HK-2 (cell line): ENCODE results near the gene DESI2.
"Not testable (repeated sequence)": the region's sequence is repeated elsewhere in the genome, so short reads cannot be mapped to it uniquely, and the experiment has no call there.

Experiments used
- DNase-seq: peaks from one replicate; pipeline ENCODE4 v3.0.0-alpha.2; 2018; ENCODE audit not compliant: unreplicated experiment

DESI2 gene

DNA sequence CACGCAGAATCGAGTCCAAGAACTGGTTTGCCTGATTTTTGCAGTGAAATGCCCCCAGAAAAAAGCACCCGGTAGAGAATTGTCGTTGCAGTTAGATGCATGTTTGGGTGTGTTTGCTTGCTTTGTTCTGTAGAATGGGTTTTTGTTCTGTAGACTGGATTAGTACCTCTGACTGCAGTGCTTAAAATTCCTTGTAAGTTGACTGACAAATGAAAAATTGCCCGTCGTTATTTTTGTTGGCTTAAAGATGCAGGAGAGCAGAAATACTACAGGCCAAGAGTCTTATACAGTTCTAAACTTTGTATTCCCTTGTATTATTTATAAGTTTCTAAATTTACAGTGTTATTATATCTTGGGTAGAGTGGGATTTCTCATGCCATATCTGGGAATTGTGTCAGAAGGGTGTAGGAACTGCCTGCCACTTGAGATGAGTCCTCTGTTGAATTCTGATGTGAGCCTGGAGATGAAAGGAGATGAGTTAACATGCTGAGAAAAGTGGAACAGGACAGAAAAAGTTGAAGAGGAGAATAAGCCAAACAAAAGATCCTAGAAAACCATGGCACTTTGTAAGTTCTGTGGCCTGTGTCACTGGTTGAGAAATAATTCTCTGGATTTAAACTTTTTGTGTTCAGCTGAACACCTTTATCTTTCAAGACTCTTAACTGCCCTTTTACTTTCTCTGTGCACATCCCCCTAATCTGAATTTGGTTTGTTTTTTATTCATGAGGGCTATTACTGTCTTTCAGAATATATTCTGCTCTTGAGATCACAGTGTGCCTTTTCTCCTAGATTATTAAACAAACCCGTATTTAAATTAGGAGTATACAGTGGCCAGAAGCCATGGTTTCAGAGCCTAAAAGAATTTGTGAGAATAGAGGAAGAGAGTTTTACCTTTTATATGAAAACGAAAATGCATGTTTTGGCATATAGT lies 1.4 kb downstream of the DESI2 start:
- DNase-seq: no peak

DNA sequence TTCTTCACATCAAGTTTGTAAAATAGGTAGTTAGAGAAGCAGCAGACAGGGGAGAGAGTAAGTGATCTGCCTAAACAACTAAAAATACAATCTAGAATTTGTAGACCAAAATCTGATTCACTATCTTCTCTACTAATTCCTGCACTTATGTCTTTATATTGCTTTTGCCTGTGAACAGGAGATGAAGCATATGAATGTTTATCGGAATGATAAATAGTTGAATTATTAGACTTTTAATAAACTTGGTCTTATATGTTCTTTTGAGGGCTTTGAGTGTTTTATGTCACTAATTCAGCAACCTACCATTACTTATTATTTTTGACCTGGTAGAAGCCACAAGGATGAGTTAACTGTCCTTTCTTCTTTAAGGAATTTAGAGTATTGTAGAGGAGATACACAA lies 2.3 kb downstream of the DESI2 start:
- DNase-seq: no peak

DNA sequence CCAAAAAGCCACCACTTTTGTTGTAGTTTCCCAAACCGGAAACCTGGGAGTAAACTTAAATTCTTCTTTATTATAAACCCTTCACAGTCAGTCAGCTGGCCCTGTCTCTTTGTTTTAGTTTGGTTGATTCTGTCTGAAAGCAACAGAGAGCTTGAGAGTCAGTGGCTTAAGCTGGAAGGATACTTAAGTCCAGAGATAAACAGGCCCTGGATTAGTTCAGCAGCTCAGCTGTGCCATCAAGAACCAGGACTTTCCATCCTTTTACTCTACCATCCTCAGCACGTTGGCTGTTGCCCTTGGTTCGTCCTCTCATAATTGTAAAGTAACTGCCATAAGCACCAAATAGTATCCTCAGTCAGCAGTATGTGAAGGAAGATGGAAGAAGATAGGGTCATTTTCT lies 4.5 kb downstream of the DESI2 start:
- DNase-seq: no peak

DNA sequence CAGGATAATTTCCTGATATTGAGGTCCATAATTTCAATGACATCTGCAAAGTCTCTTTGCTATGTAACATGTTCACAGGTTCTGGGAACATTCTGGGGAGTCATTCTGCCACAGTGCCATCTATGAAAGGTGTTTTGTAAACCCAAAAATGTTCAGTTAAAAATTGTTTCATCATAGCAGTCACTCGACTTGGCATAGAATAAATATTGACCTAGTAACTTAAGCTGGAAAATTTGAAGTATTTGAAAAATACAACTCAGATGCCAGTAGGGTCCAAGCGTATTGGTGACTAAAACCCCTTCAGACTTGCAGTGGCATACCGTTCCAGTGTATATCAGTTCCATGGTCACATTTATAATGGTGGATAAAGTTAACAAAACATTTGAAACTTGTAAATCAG lies 6.8 kb downstream of the DESI2 start:
- no peak for DNase-seq

DNA sequence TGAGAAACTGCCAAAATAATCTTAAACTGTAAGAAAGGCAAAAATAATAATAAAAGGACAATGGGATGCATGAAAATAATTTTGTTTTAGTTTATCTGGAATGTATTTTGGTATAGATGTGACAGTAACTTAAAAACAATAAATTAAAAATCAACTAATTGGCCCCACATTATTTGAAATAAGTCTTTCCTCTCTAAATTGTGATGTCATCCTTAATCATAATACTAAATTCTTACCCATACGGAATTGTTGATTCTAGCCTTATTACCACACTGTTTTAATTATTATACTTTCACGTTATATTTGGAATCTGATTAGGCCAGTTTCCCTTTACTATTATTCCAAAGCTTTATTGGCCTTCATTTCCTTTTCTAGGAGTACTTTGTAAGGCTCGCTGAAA lies 7.7 kb downstream of the DESI2 start:
- DNase-seq: no peak

DNA sequence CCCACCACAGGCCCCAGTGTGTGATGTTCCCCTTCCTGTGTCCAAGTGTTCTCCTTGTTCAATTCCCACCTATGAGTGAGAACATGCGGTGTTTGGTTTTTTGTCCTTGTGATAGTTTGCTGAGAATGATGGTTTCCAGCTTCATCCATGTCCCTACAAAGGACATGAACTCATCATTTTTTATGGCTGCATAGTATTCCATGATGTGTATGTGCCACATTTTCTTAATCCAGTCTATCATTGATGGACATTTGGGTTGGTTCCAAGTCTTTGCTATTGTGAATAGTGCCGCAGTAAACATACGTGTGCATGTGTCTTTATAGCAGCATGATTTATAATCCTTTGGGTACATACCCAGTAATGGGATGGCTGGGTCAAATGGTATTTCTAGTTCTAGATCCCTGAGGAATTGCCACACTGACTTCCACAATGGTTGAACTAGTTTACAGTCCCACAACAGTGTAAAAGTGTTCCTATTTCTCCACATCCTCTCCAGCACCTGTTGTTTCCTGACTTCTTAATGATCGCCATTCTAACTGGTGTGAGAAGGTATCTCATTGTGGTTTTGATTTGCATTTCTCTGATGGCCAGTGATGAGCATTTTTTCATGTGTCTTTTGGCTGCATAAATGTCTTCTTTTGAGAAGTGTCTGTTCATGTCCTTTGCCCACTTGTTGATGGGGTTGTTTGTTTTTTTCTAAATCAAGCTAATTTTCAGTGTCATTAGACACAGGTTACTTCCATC lies 8.8 kb downstream of the DESI2 start:
- not testable (repeated sequence) for DNase-seq

DNA sequence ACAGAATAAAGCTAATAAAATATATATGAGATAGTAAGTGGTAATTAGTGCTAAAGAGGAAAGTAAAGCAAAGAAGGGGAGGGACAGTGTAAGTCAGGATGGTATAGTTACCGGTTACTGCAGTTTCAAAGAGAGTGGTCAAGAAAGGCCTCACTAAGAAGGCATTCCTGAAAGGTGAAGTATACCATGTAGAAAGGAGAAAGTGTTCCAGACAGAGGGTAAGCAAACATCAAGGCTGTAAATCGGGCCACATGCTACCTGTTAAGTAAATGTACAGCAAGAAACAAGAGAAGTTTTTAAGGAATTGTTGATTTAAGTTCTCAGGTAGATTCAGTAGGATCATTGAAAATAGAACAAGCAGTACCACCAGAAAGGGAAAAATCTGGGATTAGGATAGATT lies 9.7 kb downstream of the DESI2 start:
- no peak for DNase-seq

DNA sequence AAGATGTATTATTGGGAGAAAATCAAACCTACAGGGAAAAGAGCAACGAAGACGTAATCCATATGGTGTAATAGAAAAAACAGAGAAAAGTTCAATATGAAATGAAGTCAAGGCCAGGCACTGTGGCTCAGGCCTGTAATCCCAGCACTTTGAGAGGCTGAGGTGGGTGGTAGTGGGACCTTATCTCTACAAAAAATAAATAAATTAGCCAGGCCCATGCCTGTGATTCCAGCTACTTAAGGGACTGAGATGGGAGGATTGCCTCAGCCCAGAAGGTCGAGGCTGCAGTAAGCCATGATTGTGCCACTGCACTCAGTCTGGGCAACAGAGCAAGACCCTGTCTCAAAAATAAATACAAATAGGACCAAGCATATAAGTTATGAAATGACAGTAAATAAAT lies 11.4 kb downstream of the DESI2 start:
- no peak for DNase-seq

DNA sequence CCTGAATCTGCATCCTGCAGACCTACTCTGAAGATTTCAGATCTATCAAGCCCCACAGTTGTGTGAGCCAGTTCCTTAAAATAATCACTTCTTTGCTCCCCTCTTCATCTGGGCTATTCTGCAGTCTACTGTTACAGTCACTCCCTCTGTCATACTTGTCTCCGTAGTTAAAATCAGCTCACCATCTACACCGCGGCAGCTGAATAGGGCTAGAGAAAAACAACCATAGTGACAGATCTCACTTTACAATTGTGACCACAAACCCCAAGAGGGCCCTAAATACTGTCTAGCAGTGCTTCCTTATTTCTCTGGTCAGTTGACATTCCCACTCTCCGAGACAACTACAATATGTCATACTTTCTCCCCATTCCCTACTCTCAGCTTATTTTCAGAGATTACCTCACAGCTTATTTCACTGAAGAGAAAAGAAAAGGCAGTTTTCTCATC lies 12.9 kb downstream of the DESI2 start:
- DNase-seq: no peak

DNA sequence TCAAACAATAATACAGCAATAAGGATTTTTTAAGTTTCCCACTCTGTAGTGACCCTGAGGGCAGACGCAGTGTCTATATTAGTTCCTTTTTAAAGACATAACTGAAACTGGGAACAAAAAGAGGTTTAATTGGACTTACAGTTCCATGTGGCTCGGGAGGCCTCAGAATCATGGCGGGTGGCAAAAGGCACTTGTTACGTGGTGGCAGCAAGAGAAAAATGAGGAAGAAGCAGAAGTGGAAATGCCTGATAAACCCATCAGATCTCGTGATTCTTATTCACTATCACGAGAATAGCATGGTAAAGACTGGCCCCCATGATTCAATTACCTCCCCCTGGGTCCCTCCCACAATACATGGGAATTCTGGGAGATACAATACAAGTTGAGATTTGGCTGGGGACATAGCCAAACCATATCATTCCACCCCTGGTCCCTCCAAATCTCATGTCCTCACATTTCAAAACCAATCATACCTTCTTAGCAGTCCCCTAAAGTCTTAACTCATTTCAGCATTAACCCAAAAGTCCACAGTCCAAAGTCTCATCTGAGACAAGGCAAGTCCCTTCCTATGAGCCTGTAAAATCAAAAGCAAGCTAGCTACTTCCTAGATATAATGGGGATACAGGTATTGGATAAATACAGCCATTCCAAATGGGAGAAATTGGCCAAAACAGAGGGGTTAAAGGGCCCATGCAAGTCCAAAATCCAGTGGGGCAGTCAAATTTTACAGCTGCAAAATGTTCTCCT lies 13.9 kb downstream of the DESI2 start:
- DNase-seq: not testable (repeated sequence)

DNA sequence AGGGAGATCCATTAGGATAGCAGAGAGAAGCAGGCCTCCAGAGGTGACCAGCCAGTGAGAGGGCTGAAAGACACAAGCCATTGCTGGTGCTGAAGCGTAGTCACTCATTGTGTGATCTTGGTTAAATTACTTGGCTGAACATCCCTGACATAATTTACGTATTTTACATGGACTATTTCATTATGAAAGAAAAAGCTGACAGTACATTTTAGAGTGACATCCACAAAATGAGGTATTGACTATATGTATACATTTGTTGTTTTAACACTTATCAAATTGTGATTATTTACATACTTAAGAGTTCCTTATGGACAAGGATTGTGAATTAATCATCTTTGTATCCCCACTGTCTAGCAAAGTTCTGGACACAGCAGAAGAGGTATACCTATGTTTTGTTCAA lies 14.9 kb downstream of the DESI2 start:
- no peak for DNase-seq

DNA sequence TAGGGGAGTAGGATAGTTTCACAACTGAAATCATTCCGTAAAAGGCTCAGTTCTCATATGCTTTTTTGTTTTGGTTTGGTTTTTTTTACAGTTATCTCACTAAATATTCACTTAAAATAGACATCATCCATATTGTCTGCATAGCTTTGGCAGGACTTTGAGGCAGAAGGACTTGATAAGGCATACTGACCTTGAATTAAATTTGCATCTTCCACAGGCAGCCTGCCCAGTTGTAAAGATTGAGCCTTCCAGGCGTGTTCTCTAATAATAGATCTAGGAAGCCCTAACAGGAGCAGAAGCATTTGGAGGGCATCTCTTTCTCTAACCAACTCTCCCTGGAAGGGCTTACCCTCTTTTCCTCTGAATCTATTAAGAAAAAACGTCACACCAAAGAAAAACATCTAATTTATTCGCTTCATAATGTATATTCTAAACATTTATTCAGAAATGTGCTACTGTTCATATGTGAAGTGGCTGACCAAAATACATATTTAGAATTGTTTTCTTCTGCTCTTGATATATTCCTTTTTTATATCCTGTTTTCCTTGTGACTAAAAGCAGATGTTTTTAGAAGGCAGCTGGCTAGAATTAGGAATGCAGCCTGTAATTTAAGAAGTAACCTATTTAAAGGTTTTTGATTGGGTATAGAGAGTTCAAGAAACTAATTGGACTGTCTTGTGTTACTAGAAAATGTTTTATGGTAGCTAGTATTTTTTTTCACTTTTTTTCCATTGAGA lies 20.2 kb downstream of the DESI2 start:
- no peak for DNase-seq

DNA sequence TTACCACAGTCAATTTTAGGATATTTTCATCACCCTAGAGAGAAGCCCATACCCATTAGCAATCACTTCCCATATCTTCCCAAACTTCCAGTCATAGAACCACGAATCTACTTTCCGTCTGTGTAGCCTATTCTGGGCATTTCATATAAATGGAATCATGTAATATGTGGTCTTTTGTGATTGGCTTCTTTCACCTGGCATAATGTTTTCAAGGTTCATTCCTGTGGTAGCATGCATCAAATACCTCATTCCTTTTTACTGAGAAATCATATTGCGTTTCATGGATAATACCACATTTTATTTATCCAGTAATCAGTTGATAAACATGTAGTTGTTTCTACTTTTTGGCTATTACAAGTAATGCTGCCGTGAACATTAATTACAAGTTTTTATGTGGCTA lies 21.5 kb downstream of the DESI2 start:
- DNase-seq: no peak

DNA sequence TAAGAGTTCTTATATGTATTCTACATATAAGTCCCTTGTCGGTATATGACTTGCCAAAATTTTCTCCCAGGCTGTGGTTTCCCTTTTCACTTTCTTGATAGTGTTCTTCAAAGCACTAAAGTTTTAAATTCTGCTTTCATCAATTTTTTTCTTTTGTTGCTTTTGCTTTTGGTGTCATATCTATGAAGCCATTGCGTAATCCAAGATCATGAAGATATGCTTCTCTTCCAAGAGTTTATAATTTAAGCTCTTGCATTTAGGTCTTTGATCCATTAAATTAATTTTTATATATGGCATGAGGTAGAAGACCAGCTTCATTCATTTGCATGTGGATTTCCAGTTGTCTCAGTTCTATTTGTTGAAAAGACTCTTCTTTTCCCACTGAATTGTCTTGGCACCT lies 22.2 kb downstream of the DESI2 start:
- no peak for DNase-seq

DNA sequence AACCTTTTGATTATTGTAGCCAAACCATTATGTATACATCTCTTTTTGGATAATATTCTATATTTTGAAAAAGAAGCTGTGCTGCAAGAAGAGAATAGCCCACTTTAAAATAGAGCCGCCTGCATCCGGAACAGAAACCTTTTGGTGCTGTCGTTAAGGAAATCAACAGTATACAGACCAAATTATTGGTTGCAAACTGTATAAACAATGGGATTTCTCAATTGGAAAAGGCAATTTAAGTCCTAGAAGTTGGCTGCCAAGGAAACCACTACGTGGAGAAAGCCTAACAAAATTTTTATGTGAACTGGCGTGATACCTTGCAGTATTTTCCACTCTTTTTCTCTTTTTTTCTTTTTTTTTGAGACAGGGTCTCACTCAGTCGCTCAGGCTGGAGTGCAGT lies 25.8 kb downstream of the DESI2 start:
- DNase-seq: no peak

DNA sequence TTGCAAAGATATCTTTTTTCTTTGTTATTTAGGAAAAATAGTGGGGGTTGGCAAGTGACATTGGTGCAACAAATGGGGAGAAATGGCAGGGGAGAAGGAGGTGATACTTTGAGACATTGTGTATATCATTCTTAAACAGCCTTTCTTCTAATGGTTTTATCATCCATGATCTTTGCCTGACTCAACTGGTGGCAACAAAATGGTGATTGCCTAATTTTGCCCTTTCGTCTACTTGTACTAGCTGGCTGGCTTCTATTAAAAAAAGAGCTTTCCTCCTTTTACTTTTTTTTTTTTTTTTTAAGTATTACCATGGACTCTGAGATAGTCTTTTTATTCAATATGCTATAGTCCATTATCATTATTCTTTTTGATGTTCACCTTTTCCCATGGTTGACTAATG lies 27.7 kb downstream of the DESI2 start:
- no peak for DNase-seq

DNA sequence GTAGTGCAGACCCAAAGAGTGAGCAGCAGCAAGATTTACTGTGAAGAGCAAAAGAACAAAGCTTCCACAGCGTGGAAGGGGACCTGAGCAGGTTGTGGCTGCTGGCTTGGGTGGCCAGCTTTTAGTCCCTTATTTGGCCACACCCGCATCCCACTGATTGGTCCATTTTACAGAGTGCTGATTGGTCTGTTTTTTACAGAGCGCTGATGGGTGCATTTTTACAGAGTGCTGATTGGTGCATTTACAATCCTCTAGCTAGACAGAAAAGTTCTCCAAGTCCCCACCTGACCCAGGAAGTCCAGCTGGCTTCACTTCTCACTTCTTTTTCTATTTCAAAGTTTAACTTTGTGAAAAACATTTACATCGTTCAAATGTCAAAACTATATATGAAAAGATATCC lies 29.2 kb downstream of the DESI2 start:
- not testable (repeated sequence) for DNase-seq

DNA sequence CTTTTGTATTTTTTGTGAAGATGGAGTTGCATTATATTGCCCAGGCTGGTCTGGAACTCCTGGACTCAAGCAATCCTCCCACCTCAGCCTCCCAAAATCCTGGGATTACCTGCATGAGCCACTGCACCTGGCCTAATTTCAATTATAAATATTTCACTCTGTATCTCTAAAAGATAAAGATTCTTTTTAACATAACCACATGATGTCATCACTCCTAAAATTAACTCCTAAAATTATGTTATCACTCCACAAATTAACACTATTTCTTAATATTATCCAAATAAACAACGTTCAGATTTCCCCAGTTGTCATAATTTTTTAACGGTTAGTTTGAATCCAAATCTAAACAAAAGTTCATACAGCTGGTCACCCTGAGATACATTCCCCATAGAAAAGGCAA lies 43.0 kb downstream of the DESI2 start:
- no peak for DNase-seq

DNA sequence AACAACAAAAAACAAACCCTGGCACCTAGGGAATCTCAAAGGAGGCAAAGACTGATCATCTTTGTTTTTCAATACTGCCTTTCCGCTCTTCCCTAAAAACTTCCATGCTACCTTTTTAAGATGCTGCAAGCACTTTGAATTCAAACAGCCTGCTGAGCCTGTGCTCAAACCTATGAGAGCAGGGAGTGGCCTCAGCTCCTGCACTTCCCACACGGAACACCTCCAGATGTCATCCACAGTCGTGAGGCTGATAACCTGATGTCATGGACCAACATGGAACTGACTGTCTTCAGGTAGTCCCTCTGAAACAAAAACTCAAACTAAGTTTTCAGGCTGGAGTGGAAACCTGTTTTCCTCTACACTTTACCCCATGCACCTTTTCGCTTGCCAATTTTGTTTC lies 46.8 kb downstream of the DESI2 start:
- no peak for DNase-seq

DNA sequence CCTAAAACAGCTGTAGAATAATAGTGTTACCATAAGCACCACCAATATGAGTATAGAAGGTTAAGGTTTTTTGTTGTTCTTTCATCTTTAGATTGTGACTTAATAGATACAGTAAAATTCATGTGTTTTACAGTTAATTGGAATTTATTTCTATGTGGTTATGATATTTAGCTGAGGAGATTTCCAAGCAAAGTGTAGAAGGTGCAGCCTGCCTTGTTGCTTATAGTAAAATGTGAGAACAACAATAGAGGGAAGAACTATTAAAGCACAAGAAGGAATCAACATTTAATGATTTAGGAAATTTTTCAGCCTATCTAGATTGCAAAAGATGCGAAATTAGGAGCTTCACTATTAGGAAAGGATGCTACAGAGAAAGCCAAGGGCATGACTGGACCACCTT lies 47.9 kb downstream of the DESI2 start:
- DNase-seq: no peak

DNA sequence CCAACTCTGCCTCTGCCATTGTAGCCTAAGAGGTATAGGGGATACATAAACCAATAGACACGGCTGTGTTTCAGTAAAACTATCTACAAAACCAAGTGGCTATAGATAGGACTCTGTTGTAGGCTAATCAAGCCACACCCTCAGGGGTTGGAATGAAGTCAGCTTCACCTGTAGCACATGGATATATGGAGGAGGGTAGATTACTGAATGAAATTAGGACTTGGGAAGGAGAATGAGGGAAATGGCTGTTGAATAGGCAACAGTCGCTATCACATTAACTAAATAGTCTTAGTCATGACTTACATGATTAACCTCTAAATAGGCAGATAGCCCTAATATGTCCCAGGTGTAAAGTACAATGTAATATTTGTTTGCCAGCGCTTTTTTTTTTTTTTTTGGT lies 49.7 kb downstream of the DESI2 start:
- no peak for DNase-seq

DNA sequence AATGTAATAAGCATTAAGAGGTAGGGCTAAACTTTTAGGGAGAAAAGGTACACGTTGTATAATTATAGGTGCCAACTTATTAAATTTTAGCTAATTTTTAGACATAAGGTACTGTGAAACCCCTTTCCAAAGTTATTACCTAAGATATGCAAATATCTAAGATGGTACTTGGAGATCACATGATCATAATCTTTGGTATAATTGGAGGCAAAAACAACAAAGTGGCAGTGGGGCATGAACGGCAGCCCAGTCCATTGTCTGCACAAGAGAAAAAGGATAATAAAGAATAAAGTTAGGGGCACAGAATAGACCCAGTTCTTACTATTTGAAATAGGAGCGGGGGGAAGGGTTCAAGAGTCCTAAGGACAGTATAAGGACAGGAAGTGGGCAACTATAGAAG lies 51.2 kb downstream of the DESI2 start:
- no peak for DNase-seq
